Activated naive CD8-positive, alpha-beta T cell treated with anti-CD3 and anti-CD28 coated beads, Interleukin-2, amount 50 U/mL, for 16 hours (primary cell): Measurements from ENCODE around the gene HBG1.

Experiments
- DNase-seq: peaks from one replicate; pipeline ENCODE4 v3.0.0-alpha.2; 2020; ENCODE audit warnings: low read depth, low spot score

Gene HBG1

GRCh38 chr11:5247472-5248192 is 2.0 kb downstream of the HBG1 start:
- no peak for DNase-seq

- DNase-seq = no peak
Observed at GRCh38 chr11:5246772-5247471, 2.7 kb downstream of the HBG1 start.

- no peak for DNase-seq
Observed at GRCh38 chr11:5245155-5245554, 4.5 kb downstream of the HBG1 start.

- DNase-seq = no peak
Observed at GRCh38 chr11:5243816-5244180, 5.9 kb downstream of the HBG1 start.

GRCh38 chr11:5242933-5243815 is 6.5 kb downstream of the HBG1 start:
- DNase-seq = no peak

- DNase-seq = no peak
Observed at GRCh38 chr11:5242208-5242607, 7.4 kb downstream of the HBG1 start.

- no peak for DNase-seq
Observed at GRCh38 chr11:5241458-5241857, 8.2 kb downstream of the HBG1 start.

- no peak for DNase-seq
Observed at GRCh38 chr11:5240458-5240857, 9.2 kb downstream of the HBG1 start.

GRCh38 chr11:5240056-5240455 is 9.6 kb downstream of the HBG1 start:
- no peak for DNase-seq

- DNase-seq = no peak
Observed at GRCh38 chr11:5239046-5239445, 10.6 kb downstream of the HBG1 start.

GRCh38 chr11:5238486-5238885 is 11.2 kb downstream of the HBG1 start:
- DNase-seq = no peak

GRCh38 chr11:5237420-5237819 is 12.2 kb downstream of the HBG1 start:
- no peak for DNase-seq

- no peak for DNase-seq
Observed at GRCh38 chr11:5235364-5236095, 14.1 kb downstream of the HBG1 start.

- DNase-seq = no peak
Observed at GRCh38 chr11:5234381-5234834, 15.2 kb downstream of the HBG1 start, which contains the start of gene HBD. Gene HBD, minus strand, starts transcription at chr11:5234483. Its CDS starts 50 bp downstream, at chr11:5234433.

GRCh38 chr11:5233307-5233706 is 16.4 kb downstream of the HBG1 start:
- DNase-seq = no peak

- DNase-seq = no peak
Observed at GRCh38 chr11:5232821-5233220, 16.8 kb downstream of the HBG1 start.

GRCh38 chr11:5232176-5232575 is 17.5 kb downstream of the HBG1 start:
- DNase-seq = no peak

GRCh38 chr11:5231111-5231510 is 18.5 kb downstream of the HBG1 start:
- DNase-seq = no peak

- DNase-seq = no peak
Observed at GRCh38 chr11:5230266-5230665, 19.4 kb downstream of the HBG1 start.

- DNase-seq = no peak
Observed at GRCh38 chr11:5229796-5230195, 19.9 kb downstream of the HBG1 start.

GRCh38 chr11:5229356-5229755 is 20.3 kb downstream of the HBG1 start:
- DNase-seq = no peak

GRCh38 chr11:5228124-5228523 is 21.5 kb downstream of the HBG1 start:
- no peak for DNase-seq
